LNCAP (cell line): ENCODE measurements around the gene FSIP1.

ENCODE experiments used
- CTCF ChIP-seq: fragments of 450-650 bp; IDR thresholded peaks from 2 replicates; pipeline ENCODE4 v1.5.1; 2017; ENCODE audit warnings: mild to moderate bottlenecking

FSIP1 gene

GRCh38 chr15:39613271-39613670 lies 169.4 kb downstream of the FSIP1 start:
- no peak for TF ChIP-seq CTCF

GRCh38 chr15:39610665-39611064 lies 172.0 kb downstream of the FSIP1 start:
- TF ChIP-seq CTCF = no peak

- no peak for TF ChIP-seq CTCF
Observed at GRCh38 chr15:39609166-39609916, 173.3 kb downstream of the FSIP1 start.

DNA sequence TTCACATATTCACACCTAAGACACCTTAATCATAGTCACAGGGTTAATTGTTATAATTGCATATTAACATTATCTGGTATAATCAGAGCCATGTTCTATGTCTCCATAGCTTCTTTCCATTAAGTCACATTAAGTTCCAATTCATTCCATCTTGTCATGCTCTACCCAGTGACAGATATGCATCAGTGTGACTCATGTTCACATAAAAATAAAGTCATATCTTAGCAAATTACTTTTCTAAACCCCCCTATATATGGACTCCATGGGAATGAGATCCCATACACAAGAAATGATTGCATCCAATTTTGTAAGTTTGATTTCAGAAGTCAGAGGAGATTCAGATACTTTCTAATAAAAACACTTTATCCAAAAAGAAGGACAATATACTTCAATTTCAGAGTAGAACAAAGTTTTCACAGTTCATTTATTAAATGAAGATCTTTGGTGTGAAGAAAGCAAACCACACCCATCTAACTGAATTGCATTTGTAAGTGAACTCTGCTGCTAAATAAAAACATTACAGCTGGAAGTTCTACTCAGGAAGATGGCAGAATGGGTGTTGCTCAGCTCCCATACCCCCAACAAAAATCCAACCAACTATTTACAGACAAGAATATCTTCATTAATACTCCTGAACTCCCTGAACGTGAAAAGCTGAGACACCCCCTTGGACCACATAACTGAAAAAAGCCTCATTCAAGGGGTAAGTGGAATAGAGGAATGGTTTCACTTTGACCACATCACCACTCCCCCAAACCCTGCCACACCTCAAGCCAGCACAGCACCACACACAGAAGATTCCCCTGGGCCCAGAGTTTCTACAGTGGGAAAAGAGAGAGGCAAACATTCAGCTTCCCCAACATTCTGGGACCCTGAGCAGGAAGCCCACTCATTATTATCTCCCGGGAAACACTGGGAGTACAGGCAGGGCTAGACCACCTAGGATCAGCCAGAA lies 174.2 kb downstream of the FSIP1 start:
- TF ChIP-seq CTCF = no peak

GRCh38 chr15:39605146-39605545 lies 177.5 kb downstream of the FSIP1 start:
- no peak for TF ChIP-seq CTCF

- no peak for TF ChIP-seq CTCF
Observed at GRCh38 chr15:39602143-39602542, 180.5 kb downstream of the FSIP1 start.

DNA sequence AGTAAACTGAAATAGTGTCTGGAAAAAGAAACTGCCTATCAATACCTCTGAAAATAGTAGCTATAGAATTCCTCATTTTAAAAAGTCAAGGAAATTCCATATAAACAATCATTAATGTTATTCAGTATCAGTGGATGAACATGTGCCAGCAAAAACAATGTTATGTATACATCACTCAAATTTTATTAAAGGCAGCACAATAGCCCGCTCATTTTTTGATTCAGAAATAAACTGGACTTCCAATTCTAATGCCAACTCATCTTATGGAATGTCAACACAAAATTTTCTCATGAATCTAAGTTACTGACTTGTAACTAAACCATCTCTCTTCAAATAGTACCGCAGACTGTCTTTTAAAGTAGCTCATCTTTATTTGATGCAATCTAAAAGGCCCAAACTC lies 182.8 kb downstream of the FSIP1 start:
- no peak for TF ChIP-seq CTCF
